GM19193 (cell line): ENCODE results near the gene KLHL22.

Experiments used
- POLR2A ChIP-seq: IDR thresholded peaks from 4 replicates; pipeline ENCODE4 v1.6.1; 2011; ENCODE audit not compliant: insufficient read depth, insufficient read length; ENCODE audit errors: extremely low read depth

Gene KLHL22

GRCh38 chr22:20488946-20489345 lies 6.6 kb downstream of the KLHL22 start:
- TF ChIP-seq POLR2A = no peak

DNA sequence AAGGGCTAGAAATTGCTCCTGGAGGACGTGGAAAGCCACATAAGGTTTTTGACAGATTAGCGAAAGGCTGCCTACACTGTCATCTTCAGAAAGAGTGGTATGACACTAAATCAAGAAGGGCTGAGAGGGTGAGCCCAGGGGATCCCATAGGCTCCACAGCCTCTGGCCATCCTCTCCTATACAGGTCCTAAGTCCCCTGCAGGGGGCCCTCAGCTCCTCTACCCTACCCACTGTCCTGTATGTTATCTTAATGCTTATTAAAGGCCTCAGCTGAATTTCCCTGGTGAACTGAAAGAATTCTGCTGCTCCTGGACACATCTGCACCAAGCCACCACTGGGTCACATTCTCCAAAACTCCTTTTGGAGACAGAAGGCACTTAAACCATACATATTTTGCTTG lies 7.9 kb downstream of the KLHL22 start:
- no peak for TF ChIP-seq POLR2A

DNA sequence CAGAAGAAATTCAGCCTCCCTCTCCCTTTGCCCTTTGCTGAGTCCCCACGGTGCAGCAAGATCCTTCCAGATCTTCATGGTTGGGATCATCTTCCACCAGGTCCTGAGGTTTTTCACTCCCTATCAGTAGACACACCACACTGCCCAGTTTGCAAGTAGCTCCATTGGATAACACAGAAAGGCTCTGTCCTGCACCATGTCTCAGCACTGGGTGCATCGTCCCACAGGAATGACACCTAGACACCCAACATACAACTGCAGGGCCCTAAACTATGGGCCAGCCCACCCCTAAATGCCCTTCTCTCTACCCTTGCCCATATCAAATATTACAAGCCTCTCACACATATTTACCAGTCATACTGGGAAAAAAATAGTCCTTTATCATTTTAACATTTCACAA lies 9.4 kb downstream of the KLHL22 start:
- TF ChIP-seq POLR2A = no peak

DNA sequence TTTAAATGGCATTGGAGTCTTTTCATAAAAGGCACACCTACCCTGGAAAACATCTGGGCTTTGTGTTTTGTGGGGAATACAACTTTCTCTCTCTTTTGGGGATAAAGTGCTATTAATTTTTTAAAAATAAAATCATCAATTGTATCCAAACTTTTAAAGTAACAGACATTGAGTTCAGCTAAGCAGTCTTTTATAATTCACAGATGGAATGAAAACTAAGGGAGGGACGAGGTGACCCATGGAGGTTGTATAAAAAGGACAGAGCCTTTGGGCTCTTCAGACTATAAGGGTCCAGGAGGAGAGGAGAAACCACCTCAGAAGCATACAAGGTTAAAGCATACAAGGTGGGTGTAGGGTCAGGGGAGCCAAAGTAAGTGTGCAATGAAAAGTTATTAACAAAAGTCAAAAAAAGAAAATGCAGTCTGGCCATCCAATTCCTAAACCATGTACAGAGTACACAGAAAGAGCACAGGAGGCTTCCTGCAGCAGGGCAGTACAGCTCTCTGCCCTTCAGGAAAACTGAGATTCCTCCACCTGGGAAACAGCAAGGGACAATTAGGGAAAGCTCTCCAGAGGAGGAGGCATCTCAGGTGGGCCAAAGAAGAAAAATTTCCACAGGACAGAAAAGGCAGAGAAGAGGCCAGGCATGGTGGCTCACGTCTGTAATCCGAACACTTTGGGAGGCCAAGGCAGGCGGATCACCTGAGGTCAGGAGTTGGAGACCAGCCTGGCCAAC lies 10.5 kb downstream of the KLHL22 start:
- TF ChIP-seq POLR2A = no peak

- no peak for TF ChIP-seq POLR2A
Measured at GRCh38 chr22:20483771-20484170, 11.8 kb downstream of the KLHL22 start.

DNA sequence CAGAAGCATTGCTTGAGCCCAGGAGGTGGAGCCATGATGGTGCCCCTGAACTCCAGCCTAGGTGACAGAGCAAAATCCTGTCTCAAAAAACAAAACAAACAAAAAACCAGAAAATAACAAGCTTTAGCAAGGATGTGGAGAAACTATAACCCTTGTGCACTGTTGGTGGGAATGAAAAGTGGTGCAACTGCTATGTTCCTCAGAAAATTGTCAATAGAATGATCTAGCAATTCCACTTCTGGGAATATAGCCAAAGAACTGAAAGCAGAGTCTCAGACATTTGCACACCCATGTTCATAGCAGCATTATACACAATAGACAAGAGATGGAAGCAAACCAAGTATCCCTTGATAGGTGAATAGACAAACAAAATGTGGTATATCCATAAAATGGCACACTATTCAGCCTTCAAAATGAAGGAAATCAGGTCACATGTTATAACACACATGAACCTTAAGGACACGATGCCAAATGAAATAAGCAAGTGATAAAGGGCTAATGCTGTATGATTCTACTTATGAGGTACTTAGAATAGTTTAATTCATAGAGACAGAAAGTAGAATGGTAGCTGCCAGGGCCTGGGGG lies 15.9 kb downstream of the KLHL22 start:
- no peak for TF ChIP-seq POLR2A

DNA sequence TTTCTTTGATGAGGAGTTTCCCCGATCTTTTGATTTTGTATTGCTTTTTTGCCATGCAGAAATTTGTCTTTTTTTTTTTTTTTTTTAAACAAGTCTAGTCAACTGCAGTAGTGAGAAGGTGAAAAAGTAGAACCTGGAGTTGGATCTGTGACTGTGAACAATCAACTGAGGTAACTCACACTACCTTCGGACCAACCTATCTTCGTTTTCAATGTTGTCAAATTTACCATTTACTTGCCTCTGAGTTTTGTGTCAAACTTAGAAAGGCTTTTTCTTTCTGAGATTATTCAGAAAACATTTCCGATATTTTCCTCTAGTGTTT lies 20.5 kb downstream of the KLHL22 start:
- TF ChIP-seq POLR2A = no peak

DNA sequence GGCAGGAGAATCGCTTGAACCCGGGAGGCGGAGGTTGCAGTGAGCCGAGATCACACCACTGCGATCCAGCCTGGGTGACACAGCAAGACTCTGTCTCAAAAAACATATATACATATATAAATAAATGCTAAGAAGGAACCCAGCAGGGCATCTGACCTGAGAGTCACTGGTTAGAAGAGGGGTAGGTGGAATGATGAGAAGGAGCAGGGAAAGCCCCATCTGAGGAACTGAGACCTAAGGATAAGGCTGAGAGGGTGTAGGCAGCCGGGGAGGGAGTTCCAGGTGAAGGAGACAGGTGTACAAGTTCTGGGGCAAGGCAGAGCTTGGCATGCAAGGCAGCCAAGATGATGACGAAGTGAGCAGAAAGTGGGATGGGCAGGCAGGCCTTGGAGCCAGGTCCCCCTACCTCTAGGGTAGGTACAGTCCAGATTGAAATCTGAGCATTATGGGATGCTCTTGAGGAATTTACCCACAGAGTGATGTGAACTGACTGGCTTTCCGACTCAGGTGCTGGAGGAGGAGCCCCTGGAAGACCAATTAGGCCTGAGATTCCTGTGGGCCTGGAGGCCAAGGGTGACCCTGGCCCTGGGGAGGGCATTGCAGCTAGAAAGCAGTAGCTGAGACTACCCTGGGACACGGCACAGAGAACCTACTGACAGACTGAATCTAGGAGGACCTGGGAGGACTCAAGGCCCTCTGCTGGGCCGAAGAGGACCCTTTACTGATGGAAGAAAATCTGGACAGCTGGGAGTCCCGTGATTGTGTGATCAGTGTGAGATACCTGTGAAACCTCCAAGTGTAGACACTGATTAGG lies 22.8 kb downstream of the KLHL22 start:
- no peak for TF ChIP-seq POLR2A

- no peak for TF ChIP-seq POLR2A
Measured at GRCh38 chr22:20471126-20471833, 24.3 kb downstream of the KLHL22 start.

GRCh38 chr22:20469110-20469868 lies 26.3 kb downstream of the KLHL22 start:
- no peak for TF ChIP-seq POLR2A

DNA sequence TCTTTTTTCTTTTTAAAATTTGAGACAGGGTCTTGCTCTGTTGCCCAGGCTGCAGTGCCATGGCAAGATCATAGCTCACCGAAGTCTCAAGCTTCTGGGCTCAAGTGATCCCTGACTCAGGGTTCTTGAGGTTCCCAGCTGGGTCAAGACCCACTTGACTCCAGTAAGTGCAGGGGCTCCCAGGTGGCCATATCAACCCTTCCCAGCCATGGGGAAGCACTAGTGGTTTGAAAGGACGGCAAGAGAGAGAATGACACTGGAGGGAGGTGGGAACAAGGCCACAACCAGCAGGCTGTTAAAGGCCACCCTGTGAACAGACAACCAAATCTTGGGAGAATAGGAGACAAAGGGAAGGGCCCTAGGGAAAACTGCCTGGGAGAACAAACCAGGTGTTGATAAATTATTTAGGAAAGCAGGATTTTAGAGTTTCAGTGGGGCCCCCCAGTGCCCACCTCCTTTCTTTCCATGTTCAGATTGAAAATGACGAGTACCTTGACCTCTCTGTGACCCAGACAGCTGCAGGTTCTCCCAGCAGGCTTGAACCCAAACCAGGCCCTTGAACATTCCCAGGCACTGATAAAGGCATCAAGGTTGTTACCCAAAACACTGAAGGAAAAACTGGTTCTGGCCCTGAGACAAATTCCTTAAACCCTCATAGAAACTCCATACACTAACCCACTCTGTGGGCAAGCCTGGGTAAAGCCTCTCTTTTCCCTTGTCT lies 28.8 kb downstream of the KLHL22 start:
- no peak for TF ChIP-seq POLR2A

DNA sequence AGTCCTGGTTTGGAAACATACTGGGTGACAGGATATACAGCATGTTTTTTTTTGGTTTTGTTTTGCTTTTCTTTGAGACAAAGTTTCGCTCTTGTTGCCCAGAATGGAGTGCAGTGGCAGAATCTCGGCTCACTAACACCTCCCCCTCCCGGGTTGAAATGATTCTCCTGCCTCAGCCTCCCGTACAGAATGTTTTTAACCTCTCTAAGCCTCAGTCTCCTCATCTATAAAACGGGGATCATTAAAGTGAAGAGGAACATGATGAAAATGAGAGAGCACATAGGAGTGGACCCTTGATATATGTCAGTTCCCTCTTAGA lies 29.9 kb downstream of the KLHL22 start:
- no peak for TF ChIP-seq POLR2A

DNA sequence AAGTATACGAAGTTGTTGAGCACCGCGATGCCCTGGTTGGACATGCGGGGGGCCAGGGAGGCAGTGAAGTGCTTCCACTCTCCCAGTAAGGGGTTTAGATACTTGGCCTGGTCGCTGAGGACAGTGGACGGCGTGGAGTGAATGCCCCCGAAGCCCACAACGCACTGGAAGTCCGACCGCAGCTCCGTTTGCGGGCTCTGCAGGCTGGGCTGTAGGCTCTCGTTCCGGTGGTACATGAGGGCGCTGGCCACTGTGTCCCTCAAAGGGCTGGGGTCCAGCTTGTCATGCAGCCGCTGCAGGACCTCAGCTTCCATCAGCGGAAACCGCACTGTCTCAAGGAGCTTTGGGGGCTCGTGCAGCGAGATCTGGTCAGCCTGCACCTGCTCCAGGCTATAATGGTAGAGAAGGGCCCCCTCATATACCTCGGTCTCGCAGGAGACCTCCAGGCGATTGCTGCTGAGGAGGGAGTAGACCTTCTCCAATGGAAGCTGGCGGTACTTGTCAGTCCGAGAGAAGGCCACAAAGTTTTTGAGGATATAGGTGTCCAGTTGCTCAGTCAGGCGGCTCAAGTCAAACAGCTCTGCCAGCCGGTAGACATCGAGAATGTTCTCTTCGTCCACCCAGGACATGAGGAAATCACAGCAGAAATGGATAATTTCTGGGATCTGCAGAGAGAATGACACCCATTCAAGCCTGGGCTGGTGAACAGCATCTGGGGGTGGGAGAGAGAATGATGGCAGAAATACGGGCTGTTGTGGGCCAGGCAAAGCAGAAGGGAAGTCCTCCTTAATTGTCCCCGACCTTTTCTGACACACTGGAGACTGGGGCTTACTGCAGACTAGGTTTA lies 30.5 kb downstream of the KLHL22 start:
- no peak for TF ChIP-seq POLR2A
